ENCODE data around the gene SH3RF1.

DNA sequence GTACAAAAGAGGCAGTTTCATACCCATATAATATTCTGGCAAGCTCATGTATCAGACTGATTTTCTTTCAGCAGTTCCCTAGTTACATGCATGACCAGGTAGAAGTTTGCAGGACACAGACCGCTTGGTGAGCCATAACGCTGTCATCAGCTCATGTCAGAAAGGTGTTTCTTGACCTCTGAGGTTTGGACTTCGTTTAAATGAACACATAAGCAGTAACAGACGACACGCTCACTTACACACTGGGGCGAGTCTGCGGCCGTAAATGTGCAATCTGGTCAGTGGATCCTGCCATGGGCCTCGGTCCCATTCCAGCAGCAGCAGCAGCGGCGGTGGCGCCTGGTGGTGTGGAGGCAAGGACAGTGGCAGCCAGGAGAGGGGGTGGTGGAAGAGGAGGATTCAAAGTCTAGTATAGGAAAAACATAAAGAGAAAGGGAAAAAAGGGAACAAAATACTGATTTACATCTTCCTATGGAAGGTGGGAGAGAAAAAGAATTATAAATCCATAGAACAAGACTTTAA is 148.8 kb downstream of the SH3RF1 start:
- no peak for TF ChIP-seq GATA2 (IDR thresholded peaks at IDR 0.05; ENCODE audit: low read depth, low read length)
- TF ChIP-seq GATA3 (IDR thresholded peaks at IDR 0.05; ENCODE audit: low read depth, low read length): no peak
